ENCODE results near the gene CELF3. TPM values are rescaled to one million over a fixed set of nuclear protein-coding genes. Genes with fewer than 3 reads are reported as not detected.
"Not testable (repeated sequence)": the region's sequence is repeated elsewhere in the genome, so short reads cannot be mapped to it uniquely, and the experiment has no call there.

CELF3 gene
- total RNA-seq, 1 donor: not detected

DNA sequence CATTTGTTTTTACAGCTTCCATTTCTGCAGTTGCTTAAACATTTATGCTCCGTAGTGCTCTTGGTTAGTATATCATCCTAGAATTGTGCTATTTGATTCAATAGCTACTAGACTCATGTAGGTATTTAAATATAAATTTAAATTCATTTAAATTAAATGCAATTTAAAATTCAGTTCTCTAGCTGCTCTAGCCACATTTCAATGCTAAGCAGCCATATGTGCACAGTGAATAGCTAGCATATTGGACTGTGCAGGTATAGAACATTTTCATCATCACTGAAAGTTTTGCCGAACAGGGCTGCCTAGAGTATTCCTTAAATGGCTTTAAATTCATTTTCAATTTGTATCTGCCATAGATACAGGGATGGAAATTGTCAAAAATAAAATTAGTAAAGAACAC is 32.5 kb downstream of the CELF3 start:
- no peak for DNase-seq (ENCODE audit: low read depth)
- H3K4me3 ChIP-seq (ENCODE audit: low read depth, low read length): no peak overlapping the region
- TF ChIP-seq, protein P1, sequence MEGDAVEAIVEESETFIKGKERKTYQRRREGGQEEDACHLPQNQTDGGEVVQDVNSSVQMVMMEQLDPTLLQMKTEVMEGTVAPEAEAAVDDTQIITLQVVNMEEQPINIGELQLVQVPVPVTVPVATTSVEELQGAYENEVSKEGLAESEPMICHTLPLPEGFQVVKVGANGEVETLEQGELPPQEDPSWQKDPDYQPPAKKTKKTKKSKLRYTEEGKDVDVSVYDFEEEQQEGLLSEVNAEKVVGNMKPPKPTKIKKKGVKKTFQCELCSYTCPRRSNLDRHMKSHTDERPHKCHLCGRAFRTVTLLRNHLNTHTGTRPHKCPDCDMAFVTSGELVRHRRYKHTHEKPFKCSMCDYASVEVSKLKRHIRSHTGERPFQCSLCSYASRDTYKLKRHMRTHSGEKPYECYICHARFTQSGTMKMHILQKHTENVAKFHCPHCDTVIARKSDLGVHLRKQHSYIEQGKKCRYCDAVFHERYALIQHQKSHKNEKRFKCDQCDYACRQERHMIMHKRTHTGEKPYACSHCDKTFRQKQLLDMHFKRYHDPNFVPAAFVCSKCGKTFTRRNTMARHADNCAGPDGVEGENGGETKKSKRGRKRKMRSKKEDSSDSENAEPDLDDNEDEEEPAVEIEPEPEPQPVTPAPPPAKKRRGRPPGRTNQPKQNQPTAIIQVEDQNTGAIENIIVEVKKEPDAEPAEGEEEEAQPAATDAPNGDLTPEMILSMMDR (IDR thresholded peaks at IDR 0.05; ENCODE audit: insufficient read depth, low read length): no peak

DNA sequence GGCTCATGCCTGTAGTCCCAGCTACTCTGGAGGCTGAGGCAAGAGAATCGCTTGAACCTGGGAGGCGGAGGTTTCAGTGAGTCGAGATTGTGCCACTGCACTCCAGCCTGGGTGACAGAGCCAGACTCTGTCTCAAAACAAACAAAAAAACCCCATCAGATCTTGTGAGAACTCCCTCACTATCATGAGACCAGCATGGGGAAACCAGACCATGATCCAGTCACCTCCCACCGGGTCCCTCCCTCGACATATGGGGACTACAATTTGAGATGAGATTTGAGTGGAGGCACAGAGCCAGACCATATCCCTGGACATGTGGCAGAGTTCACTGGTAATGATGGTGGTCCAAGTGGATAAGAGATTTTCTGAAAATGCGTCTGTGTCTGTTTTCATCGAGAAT is 33.7 kb downstream of the CELF3 start:
- not testable (repeated sequence) for H3K4me3 ChIP-seq (ENCODE audit: low read depth, low read length); DNase-seq (ENCODE audit: low read depth)

GRCh38 chr1:151681923-151682322 is 34.7 kb downstream of the CELF3 start:
- no peak for DNase-seq (ENCODE audit: low read depth)
- TF ChIP-seq, protein P1 (IDR thresholded peaks at IDR 0.05; ENCODE audit: insufficient read depth, low read length): no peak
- no peak overlapping the region for H3K4me3 ChIP-seq (ENCODE audit: low read depth, low read length)

DNA sequence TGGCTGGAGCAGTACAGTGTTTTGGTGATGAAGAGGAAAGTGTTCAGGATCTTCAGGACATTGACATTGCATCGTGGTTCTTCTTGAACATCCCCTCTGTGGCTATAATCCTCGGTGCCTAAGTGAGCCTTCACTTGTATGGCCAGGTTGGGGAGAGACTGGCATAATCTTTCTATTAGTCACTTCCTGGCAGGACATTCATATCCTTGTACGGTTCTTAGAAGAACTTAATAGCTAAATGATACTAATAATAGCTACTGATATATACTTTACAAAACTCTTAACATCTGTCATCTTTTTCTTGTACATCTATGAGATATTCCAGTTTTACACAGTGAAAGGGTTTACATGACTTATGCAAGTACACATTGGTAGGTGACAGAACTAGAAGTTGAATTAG is 35.8 kb downstream of the CELF3 start:
- no peak overlapping the region for H3K4me3 ChIP-seq (ENCODE audit: low read depth, low read length)
- TF ChIP-seq, protein P1 (IDR thresholded peaks at IDR 0.05; ENCODE audit: insufficient read depth, low read length): no peak
- peak; percentile 79 for DNase-seq (ENCODE audit: low read depth)

GRCh38 chr1:151680391-151680790 is 36.2 kb downstream of the CELF3 start:
- TF ChIP-seq, protein P1 (IDR thresholded peaks at IDR 0.05; ENCODE audit: insufficient read depth, low read length): no peak
- DNase-seq (ENCODE audit: low read depth): no peak
- no peak overlapping the region for H3K4me3 ChIP-seq (ENCODE audit: low read depth, low read length)

GRCh38 chr1:151673407-151673806 is 43.2 kb downstream of the CELF3 start:
- H3K4me3 ChIP-seq (ENCODE audit: low read depth, low read length): no peak overlapping the region
- DNase-seq (ENCODE audit: low read depth): no peak
- TF ChIP-seq, protein P1 (IDR thresholded peaks at IDR 0.05; ENCODE audit: insufficient read depth, low read length): no peak

- H3K4me3 ChIP-seq (ENCODE audit: low read depth, low read length); DNase-seq (ENCODE audit: low read depth): not testable (repeated sequence)
These were observed 46.4 kb downstream of the CELF3 start for GRCh38 chr1:151670036-151670675.

DNA sequence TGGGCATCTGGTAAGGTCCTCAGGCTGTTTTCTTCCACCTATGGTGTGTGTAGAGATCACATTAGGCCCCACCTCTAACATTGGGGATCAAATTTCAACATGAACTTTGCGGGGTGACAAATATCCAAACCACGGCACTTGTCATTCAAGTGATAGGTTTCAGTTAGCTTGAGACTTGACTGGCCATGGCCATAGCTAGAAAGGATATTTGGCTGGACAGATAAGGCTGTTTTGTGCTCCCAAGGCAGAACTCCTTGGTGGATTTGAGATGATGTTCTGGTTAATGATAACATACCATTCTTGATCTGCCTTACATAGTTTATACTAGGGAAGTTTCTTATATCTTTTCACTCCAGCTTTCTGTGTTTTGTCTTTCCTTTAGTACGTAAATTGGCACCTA is 48.5 kb downstream of the CELF3 start:
- DNase-seq (ENCODE audit: low read depth): no peak
- TF ChIP-seq, protein P1 (IDR thresholded peaks at IDR 0.05; ENCODE audit: insufficient read depth, low read length): no peak
- H3K4me3 ChIP-seq (ENCODE audit: low read depth, low read length): no peak overlapping the region
